NCI-H2107 treated with DMSO at 0.1 percent for 48 hours (cell line): ENCODE results near the gene IDNK.

Experiments used
- DNase-seq: peaks from one replicate; lab custom pipeline; 2025; ENCODE audit not compliant: unreplicated experiment; lab: John Stamatoyannopoulos, UW

Gene IDNK

DNA sequence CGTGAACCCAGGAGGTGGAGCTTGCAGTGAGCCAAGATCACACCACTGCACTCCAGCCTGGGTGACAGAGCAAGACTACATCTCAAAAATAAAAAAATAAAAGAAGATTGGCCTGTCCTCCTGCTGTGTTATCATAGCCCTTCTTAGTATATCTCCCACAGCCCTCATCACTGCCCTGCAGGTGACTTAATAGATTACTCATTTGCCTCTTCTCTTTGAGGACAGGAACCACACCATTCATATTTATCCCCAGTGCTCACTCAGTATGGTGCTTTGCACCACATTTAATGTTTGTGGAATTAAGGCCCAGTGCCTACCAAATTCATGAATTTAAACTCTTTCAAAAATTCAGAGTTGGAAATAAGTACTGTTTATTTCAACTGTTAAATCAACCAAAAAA is 10.3 kb downstream of the IDNK start:
- no peak for DNase-seq

DNA sequence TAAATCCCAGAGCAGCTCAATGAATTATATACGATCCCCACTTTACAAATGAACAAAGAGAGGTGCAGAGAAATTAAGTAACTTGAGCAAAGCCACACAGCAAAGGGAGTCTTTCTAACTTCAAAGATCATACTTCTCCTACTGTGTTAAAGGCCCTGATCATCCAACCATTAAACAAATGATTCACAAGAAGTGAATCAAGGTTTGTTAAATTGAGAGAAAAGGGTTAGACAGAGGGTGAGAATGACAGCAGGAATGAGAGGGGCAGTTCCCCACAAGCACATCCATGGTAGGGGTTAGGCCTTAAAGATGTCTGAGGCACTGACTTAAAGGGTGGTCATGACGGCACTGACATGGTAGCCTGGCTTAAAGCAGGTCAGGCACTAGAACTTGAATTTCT is 10.7 kb downstream of the IDNK start:
- no peak for DNase-seq

DNA sequence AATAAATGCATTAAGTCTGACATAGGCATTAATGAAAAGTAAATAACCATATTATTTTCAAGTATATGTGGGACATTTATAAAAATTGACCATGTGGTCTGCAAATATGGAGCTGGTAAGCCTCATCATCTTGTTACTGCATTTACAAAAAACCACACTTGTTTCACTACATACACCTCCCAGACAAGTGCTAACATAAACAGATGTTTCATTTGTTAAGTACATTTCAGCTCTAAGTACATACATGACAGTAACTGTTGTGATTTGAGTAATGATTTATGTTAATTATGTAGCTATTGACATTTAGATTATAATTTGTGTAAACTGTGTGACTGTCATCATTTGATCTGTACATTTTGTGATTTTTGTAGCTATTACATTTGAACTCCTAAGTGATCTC is 13.9 kb downstream of the IDNK start:
- no peak for DNase-seq

DNA sequence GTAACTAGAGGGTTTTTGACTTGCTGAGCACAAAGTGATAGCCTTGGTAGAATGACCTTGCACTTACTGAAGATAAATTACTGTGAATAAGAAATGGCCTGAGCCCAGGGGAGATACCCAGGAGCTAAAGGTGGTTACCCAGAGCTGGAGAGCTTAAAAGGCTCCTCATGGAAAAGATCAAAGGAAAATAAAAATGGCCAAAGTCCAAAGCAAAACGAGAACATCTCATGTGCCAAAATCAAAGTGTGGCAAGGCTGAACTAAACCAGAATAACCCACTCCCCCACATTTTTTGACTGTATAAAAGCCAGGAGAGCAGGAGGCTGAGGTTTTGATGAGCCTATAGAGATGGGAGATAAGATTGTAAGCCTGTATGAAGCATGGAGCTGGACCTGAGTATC is 14.4 kb downstream of the IDNK start:
- DNase-seq = no peak

DNA sequence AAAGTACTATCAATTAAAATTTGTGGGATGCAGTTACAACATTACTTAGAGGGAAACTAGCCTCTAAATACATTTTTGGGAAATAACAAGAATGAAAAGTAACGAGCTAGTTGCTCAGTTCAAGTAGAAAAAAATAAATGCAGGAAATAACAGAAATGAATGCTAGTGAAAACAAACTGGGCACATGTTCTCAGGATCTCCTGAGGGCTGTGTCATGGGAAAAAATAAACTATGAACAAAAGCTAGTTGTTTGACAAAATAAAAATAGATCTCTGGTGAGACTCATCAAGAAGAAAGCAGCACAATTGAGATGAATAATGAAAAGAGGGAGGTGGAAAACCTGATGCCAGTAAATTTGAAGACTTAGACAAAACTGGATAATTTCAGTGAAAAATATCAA is 16.3 kb downstream of the IDNK start:
- no peak for DNase-seq

DNA sequence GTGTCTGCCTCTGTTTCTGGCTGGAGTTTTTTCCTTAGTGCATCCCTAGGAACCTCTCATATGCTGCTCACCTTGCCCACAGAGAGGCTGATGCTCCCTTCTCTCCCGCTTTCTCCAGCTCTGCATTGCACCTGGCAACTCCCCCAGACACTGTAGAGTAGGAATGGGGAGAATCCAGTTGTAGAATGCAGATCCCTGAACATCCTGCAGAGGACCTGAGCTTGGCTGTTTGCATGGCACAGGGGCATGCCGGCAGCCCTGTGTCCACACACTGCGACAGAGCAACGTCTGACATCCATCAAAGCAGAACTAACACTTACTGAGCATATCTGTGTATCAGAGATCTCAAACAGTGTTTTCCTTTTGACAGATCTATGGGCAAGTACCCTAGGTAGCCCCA is 19.9 kb downstream of the IDNK start:
- no peak for DNase-seq

DNA sequence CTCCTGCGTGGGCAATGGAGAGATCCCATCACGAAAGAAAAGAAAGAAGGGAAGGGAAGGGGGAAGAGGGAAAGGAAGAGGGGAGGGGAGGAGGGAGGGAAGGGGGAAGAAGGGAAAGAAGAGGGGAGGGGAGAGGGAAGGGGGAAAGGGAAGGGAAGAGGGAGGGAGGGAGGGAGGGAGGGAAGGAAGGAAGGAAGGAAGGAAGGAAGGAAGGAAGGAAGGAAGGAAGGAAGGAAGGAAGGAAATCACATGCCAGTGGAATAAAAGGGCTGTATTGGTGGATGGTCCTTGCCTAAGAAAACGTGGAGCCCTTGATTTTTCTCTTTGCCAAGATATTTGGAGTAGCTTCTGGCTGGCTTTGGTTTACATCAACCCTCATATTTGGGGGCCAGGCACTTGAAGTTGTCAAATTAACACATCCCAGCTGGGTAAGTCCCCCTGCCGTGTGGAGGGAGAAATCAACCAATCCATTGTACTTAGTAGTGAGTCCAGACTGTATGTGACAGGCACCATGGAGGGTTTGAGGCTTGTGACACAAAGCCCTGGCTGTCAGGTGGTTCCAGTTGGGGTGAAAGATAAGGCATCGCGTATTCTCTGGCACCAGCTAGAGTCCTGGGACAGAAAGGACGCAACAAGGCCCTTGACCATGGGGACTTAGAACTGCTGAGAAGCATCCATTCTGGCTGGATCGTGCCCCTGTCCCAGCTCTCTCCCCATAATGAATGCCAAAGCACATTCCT is 23.7 kb downstream of the IDNK start:
- DNase-seq = no peak

DNA sequence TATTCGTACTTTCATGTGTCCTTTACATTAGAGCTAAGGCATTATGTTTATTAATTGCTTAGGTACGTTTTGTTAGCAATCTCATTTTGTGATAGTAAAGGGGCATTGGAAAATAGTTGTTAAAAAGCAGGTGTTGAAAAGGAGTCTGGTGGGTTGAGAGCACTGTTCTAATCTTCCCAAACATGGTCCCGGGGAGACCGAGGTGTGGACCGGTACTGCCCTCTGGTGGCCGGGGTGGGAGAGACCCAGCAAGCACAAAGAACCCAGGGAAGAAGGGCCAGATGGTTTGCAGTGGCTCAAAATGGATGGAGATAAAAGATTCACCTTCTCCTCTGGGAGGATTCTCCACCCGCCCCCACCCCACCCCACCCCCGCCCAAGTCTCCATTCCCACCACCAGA is 26.1 kb downstream of the IDNK start:
- DNase-seq = peak; percentile 38

DNA sequence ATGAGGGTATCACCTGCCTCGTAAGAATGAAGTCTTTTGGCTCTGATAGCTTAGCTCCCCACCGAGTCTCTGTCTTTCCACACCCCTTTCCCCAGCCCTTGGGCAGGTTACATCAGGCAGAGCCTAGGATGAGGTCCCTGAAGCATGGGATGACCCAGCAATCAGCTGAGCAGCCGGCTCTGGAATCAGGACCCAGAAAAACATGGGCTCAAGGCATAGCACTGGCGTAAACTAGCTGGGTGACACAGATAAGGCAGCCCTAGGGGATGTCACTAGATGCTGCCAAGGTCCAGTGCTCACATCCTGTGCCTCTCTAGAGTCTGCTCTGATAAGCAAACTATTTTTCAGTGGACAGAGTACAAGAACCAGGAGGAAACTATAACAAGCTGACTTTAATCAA is 26.6 kb downstream of the IDNK start:
- DNase-seq = no peak

DNA sequence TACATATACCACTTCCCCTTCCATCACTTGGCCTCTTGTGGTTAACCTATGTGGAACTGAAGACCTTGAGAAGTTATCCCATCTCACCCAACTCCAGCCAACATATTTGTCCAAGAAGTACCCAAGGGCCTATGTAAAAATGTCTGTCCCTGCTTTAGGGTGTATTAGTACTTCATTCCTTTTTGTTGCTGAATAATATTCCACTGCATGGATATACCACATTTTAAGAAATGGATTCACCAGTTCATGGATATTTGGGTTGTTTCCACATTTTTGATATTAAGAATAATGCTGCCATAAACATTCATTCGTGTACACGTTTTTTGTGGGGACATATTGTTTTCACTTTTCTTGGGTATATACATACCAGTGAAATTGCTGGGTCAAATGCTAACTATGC is 28.6 kb downstream of the IDNK start:
- DNase-seq = no peak

DNA sequence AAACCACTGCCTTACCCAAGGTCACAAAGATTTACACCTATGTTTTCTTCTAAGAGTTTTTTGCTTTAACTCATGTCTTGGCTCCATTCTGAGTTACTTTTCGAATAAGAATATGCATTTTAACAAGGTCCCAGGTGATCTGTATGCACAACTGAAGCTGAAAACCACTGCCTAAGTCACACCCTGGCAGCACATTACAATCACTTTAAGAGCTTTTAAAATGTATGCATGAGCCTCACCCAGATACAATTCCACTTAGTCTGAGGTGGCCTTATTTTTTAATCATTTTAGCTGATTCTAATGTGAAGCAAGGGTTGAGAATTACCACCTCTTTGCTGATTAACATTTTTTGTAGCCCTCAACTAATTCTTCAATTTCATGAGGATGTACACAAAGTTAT is 29.5 kb downstream of the IDNK start:
- DNase-seq = no peak

DNA sequence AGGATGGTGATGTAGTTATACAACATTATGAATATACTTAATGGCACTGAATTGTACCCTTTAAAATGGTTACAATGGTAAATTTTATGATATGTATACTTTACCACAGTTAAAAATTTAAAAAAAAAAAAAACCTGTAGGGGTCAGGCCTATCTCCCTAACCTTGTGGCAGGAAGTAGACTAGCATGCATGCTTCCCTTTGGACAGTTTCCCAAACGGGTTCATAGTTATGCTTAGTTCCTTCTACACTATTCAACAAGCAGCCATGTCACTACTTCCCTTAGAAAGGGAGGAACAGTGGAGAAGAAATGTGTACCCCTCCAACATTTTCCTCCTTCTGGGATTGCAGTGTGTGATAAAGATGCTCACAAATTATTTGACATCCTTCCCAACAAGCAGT is 32.5 kb downstream of the IDNK start:
- DNase-seq = no peak

DNA sequence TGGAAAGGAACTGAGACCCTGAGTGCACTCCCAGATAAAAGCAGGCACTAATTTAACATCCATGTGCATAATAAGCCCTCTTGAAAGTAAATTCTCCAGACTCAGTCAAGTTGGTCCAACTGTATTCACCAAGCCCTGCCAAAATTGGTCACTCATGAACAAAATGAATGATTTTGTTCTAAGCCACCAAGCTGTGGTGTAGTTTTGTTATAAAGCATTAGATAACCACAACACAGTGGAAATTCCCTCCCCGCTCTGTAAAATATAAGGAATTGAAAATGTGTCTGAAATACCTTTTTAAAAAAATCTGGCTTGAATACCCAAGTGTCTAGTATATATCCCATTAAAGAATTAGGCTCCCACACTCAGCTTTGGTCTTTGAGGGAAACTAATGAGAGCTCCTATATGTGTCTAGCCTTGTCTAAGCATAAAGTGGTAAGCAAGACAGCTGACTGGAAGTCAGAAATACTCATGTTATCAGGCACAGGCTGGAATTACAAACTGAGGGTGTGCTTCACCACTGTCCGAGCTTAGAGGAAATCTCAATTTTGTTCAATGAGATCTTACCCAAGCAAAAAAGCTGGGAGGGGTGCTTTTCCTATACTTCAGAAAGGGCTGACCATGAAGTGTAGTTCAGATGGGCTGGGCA is 33.2 kb downstream of the IDNK start:
- no peak for DNase-seq

DNA sequence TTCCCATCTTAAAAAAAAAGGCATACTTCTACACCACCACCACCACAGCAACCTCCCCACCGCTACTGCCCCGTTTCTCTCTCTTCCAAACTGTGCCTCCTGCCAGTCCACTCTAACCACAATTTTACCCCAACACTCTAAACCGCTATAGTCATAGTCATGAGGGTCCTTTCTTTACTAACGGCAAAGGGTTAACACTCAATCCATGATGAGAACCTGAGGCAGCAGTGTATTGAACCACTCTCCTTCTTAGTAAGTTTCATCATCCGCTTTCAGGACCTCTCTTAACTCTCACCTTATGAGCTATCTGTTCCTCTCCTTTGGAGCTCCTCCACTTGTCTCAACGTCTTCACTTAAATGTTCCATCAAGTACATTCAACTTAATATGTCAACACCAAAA is 34.0 kb downstream of the IDNK start:
- DNase-seq = no peak

DNA sequence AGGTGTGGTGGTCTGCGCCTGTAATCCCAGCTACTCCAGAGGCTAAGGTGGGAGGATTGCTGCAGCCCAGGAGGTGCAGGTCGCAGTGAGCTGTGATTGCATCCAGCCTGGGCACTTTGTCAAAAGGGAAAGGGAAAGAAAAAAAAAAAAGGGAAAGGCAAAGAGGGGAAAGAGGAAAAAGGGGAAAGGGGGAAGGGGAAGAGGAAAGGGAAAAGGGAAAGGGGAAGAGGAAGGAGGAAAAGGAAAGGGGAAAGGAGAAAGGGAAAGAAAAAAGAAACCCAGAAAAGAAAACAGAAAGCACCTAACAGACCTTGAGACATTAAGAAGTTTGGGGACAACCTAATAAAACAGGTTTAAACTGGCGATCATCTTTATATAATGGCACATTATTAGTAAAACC is 40.0 kb downstream of the IDNK start:
- no peak for DNase-seq

DNA sequence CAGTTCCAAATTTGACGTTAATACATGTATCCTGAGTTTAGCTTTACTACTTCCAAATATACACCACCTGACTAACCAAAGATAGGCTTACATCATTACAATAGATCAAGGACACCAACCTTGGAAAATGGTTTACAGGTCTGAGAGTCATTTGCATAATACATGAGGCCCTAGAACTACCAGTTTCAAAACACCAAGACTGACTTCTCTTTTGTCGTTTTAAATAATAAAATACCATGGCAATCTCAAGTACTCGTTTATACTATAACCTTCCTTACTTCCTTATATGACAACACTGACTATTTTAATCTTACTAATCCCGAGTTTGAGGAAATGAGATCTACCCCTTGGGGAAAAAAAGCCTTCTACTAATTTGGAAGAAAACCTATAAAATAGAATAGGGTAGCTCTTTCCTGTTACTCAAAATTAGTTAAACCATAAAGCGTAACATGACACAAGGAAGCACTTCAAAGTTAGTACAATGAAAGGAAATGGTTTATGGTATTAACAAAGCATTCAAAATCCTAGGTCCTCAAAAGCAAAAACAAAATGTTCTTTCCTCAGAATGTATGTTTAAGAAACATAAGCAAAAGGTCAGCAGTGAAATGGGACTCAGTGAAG is 42.7 kb downstream of the IDNK start:
- DNase-seq = no peak

DNA sequence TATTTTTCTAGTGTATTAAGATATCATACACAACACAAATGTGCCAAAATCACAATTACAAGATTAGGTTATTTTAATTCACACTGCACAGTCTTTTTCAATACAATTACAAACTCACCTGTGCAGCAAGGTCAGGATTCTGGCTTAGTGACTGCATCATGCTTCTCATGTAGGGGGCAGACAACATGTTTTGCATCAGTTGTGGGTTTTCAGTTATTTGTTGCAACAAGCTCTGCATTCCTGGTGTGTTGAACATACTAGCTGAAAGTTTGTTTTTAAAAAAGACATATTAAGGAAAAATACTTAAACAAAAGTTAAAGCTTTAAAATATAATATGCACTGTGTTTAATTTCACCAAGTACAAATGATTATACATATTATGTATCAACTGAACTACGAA is 46.1 kb downstream of the IDNK start:
- no peak for DNase-seq

DNA sequence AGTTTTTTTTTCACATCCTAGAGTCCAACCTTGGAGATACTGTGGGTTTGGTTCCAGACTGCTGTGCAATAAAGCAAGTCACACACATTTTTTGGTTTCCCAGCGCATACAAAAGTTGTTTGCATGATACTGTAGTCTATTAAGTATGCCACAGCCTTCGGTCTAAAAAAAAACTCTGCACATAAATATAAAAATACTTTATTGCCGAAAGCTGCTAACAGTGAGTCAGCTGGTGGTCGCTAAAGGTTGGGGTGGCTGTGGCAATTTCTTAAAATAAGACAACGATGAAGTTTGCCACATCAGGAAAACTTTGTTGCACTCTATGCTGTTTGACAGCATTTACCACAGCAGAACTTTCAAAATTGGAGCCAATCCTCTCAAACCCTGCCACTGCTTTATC is 47.4 kb downstream of the IDNK start:
- DNase-seq = no peak

DNA sequence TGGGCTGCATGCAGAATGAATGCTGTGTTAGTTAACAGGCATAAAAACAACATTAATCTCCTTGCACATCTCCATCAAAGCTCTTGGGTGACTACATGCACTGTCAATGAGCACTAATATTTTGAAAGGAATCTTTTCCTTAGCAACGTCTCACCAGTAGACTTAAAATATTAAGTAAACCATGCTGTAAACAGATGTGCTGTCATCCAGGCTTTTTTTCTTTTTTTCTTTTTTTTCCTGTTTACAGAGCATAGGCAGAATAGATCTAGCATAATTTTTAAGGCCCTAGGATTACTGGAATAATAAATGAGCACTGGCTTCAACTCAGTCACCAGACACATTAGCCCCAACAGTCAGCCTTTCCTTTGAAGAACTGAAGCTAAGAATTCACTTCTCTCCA is 48.5 kb downstream of the IDNK start:
- no peak for DNase-seq

DNA sequence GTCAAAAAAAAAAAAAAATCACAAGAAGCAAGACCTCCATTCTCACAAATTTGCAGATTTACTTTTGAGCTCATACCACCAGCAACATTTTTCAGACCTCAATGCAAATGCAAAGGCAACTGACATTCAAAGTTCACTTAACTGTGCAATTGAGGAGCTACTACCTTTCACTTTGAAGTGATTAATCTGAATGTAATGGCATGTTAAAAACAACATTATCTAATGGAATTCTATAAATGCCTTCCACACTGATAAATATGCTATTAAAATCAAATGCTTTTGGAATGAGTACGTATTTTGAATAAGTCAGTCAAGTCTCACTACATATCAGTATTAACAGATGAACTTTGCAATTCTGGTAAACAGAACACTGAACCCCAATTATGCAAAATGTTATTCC is 52.5 kb downstream of the IDNK start:
- no peak for DNase-seq

DNA sequence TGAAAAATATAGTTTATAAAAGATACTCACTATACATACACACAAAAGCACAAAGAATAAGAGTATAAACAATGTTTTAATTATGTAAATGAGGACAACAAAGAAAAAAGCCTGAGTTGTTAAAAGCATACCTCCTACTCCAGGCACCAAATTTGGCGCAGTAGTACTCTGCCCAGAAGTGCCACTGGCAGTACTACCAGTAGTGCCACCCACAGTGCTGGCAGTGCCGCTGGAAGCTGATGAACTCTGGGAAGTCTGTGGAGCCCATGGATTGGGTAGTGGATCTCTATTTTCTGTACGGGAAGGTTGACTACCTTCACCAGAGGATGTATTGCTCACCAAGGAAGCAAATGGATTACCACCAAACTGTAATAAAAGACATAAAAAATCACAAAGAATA is 54.7 kb downstream of the IDNK start:
- DNase-seq = no peak

DNA sequence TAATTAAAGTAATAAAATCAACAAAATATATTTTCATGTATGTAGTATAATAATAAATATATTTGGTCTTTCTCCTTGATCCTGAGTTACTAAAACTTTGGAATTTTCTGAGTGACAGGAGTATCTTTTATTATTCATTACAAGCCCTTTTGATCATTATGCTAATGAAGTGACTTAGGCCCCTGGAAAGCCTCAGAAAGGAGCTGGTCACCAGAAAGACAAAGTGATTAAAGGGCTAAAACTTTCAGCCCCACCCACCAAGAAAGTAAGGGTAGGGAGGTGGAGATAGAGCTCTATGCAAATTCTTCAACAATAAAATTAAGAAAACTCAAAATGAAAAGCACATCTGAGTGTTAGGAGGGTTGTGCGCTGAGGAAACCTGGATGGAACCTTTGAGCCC is 57.3 kb downstream of the IDNK start:
- DNase-seq = no peak

DNA sequence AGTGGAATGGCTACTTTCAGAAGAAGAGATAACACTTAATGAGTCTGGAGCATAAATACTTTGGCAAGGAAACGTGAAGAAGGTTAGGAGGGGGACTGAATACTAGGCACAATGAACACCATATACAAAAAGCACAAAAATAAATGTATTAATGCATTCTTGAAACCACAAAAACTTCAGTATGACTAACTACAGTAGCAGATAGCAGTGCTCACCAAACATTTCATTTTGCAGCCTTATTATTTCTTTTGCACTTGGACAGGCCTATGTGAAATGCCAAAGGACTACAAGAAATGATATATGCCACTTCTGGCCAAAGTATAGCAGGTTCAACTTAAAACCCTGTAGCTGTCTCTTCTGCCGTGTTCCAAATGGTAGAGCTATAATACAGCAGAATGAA is 58.5 kb downstream of the IDNK start:
- no peak for DNase-seq
